PFSK-1 (cell line): Measurements from ENCODE around the gene NTN1.

Experiments used
- FOXP2 ChIP-seq: optimal IDR thresholded peaks from 2 replicates; pipeline ENCODE3; 2011; ENCODE audit warnings: borderline replicate concordance, control low read depth, inconsistent platforms; ENCODE audit not compliant: insufficient read depth; ENCODE audit errors: extremely low read length, extremely low read depth
- POLR2AphosphoS5 ChIP-seq: IDR thresholded peaks from 2 replicates; pipeline ENCODE4 v1.6.1; 2012; ENCODE audit warnings: low read depth, mild to moderate bottlenecking, control low read depth, low read length, moderate library complexity
- SIN3A ChIP-seq: IDR thresholded peaks from 2 replicates; pipeline ENCODE4 v1.6.1; 2012; ENCODE audit warnings: mild to moderate bottlenecking, low read length, moderate library complexity, borderline replicate concordance; ENCODE audit not compliant: insufficient read depth
- TAF1 ChIP-seq: IDR thresholded peaks from 2 replicates; pipeline ENCODE4 v1.6.1; 2012; ENCODE audit warnings: low read length, control low read depth, borderline replicate concordance; ENCODE audit not compliant: insufficient read depth
- TF ChIP-seq, protein P1 (sequence below), 2 experiments: IDR thresholded peaks; 2 replicates each; pipeline versions ENCODE4 v1.6.1 to v1.8.0; 2011 to 2012; ENCODE audit warnings: low read depth in 2 of 2, low read length in 2 of 2, control low read depth in 1 of 2, inconsistent platforms in 1 of 2, mild to moderate bottlenecking in 1 of 2, moderate library complexity in 1 of 2; ENCODE audit not compliant: insufficient read depth in 1 of 2

NTN1 gene

DNA sequence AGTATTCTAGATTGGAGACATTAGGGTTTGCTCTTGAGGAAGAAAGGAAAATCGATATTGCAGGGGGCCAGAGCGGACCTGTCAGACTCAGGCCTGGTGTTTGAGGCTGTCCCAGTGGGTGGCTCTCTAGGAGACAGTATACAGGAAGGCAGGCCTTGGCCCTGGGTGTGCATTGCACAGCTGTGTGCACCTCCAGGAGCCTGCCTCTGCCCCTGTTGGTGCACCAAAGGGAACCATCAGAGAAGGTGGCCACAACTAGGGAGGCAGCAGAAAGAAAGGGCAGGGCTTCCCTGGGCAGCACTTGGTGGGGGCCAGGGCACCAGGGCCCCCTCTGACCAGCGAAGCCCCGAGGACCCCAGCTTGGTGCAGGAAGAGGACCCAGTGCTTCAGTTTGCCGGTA, 188.0 kb downstream of the NTN1 start:
- TF ChIP-seq TAF1: no peak
- no peak for TF ChIP-seq SIN3A
- TF ChIP-seq, protein P1, sequence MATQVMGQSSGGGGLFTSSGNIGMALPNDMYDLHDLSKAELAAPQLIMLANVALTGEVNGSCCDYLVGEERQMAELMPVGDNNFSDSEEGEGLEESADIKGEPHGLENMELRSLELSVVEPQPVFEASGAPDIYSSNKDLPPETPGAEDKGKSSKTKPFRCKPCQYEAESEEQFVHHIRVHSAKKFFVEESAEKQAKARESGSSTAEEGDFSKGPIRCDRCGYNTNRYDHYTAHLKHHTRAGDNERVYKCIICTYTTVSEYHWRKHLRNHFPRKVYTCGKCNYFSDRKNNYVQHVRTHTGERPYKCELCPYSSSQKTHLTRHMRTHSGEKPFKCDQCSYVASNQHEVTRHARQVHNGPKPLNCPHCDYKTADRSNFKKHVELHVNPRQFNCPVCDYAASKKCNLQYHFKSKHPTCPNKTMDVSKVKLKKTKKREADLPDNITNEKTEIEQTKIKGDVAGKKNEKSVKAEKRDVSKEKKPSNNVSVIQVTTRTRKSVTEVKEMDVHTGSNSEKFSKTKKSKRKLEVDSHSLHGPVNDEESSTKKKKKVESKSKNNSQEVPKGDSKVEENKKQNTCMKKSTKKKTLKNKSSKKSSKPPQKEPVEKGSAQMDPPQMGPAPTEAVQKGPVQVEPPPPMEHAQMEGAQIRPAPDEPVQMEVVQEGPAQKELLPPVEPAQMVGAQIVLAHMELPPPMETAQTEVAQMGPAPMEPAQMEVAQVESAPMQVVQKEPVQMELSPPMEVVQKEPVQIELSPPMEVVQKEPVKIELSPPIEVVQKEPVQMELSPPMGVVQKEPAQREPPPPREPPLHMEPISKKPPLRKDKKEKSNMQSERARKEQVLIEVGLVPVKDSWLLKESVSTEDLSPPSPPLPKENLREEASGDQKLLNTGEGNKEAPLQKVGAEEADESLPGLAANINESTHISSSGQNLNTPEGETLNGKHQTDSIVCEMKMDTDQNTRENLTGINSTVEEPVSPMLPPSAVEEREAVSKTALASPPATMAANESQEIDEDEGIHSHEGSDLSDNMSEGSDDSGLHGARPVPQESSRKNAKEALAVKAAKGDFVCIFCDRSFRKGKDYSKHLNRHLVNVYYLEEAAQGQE (IDR thresholded peaks at IDR 0.05; ENCODE audit: insufficient read depth in 1 of 2, low read depth in 2 of 2, low read length in 2 of 2): no peak
- no peak for TF ChIP-seq FOXP2
- TF ChIP-seq POLR2AphosphoS5: no peak

DNA sequence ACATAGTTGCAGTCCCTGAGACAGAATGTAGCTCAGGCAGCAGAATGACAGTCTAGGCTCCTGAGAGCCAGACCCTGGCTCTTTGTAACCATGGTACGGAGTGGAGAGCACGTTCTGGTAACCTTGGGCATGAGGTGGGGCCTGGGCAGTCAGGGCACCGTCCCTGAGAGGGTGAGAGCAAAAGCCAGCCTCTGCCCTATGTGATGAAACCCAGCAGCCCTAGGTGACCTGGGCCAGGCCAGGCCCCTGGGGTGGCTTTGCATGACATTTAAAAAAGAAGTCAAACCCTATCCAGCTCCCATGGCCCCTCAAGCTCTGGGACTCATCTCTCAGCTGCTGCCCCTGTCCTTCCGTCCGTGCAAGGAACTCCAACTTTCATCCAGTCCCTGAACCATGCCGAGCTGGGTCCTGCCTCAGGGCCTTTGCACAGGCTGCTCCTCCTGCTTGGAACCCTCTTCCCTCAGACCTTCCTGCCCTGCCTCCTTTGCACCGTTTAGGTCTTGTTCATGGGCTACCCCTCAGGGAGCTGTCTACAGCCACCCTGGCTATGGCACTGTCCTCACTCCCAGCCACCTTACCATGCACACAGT, 188.6 kb downstream of the NTN1 start:
- no peak for TF ChIP-seq POLR2AphosphoS5
- no peak for TF ChIP-seq SIN3A
- TF ChIP-seq, protein P1 (IDR thresholded peaks at IDR 0.05; ENCODE audit: insufficient read depth in 1 of 2, low read depth in 2 of 2, low read length in 2 of 2): no peak
- no peak for TF ChIP-seq TAF1
- no peak for TF ChIP-seq FOXP2

DNA sequence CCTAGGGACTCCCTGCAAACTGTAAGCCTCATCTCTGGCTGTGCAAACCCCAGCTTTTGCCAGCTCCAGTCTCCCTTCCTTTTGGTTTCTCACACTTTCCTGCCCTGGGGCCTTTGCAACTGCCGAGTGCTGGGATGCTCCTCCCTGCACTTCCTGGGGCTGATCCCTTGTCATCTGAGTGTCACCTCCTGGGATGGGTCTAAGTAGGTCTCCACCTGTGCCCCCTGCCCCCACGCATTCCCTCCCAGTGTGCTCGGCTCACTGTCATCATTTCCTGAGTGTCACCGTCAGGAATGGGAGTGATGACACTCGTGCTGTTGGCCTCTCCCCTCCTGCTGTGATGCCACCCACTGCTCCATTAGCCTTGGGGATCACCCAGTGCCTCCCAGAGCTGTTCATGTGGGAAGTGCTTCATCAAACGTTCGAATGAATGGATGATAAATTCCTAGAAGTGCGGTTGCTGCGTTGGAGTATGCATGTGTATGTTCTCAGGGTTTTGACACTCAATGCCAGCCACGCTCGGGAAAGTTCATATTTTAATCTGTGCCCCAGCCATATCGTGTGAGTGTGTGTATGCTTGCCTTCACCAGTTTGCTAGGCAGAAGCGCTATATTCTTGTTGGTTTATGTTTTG, 189.9 kb downstream of the NTN1 start:
- no peak for TF ChIP-seq FOXP2
- no peak for TF ChIP-seq TAF1
- TF ChIP-seq, protein P1 (IDR thresholded peaks at IDR 0.05; ENCODE audit: insufficient read depth in 1 of 2, low read depth in 2 of 2, low read length in 2 of 2): no peak
- TF ChIP-seq POLR2AphosphoS5: no peak
- TF ChIP-seq SIN3A: no peak

DNA sequence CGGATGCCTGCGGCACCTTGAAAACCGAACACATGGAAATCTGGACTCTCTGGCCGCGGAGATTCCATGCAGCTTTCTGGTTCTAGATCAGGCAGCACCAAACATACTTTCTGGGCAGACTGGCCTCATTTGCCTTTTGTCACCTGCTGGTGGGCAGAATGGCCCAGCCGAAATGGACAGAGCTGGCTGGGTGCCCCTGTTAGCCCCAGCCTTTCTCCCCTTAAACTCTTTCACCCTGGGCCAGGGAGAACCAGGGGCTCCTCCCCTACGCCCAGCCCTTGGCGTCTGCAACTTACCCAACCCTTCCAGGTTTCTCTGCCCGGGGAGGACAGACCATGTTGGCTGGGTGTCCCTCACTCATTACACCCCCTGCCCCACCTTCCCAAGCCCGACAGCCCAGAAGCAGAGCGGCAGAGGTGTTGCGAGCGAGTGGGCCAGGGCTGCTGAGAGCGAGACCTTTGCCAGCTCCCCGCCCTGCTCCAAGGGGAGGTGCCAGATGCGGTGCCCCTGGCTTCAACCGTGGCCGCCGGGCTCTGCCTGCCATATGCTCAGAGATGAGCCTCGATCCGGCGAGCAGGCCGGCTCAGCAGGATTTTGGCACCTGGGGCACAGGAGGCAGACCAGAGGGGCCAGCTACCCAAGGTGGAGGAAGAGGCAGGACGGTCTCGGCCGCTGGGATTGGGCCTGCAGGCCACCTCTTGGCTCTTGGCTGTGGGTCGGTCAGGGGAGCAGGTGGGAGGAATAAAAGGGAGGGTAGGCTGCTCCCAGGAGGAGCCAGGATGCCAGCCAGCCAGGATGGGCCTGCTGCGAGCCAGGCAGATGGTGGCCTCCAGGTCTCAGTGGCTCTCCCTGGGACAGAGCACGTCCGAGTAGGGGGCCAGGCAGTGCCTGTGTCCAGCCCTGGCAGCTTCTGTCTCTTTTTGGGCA, 191.3 kb downstream of the NTN1 start:
- TF ChIP-seq POLR2AphosphoS5 (no peak), SIN3A (no peak), FOXP2 (no peak), TAF1 (no peak)
- TF ChIP-seq, protein P1 (IDR thresholded peaks at IDR 0.05; ENCODE audit: insufficient read depth in 1 of 2, low read depth in 2 of 2, low read length in 2 of 2): no peak
